Measurements from ENCODE around the gene MCAM.

Gene MCAM

DNA sequence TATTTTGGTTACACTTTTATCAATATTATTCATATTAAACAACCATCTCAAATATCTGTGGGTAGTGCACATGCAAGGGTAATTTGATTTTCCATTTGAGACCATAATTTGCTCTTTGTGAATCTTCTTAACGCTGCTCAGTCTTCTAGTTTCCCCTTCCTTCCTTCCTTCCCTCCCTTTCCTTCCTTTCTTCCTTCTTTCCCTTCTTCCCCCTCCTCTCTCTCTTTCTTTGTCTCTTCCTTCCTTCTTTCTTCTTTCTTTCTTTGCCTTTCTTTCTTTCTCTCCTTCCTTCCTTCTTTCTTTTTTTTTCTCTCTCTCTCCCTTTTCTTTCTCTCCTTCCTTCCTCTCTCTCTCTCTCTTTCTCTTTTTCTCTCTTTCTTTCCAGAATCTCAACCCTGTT lies 13.3 kb upstream of the MCAM start:
- no peak overlapping the region for H3K4me2 ChIP-seq (ENCODE audit: insufficient read depth, low read length)
- TF ChIP-seq, protein P1, sequence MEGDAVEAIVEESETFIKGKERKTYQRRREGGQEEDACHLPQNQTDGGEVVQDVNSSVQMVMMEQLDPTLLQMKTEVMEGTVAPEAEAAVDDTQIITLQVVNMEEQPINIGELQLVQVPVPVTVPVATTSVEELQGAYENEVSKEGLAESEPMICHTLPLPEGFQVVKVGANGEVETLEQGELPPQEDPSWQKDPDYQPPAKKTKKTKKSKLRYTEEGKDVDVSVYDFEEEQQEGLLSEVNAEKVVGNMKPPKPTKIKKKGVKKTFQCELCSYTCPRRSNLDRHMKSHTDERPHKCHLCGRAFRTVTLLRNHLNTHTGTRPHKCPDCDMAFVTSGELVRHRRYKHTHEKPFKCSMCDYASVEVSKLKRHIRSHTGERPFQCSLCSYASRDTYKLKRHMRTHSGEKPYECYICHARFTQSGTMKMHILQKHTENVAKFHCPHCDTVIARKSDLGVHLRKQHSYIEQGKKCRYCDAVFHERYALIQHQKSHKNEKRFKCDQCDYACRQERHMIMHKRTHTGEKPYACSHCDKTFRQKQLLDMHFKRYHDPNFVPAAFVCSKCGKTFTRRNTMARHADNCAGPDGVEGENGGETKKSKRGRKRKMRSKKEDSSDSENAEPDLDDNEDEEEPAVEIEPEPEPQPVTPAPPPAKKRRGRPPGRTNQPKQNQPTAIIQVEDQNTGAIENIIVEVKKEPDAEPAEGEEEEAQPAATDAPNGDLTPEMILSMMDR (IDR thresholded peaks at IDR 0.05; ENCODE audit: borderline replicate concordance, extremely low read depth, low read length, poor library complexity, severe bottlenecking) = no peak
- TF ChIP-seq EZH2 (IDR thresholded peaks at IDR 0.05; ENCODE audit: borderline replicate concordance, low read depth, low read length, severe bottlenecking) = no peak

DNA sequence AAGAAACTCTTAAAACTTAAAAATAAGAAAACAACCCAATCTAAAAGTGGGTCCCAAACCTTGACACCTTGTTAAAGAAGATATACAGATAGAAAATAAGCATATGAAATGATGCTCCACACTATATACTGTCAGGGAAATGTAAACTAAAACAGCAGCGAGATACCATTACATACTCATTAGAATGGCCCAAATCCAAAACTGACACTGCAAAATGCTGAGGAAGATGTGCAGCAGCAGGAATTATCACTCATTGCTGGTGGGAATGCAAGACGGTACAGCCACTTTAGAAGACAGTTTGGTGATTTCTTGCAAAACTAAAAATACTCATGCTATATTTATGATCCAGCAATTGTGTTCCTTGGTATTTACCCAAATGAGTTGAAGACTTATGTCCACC lies 12.4 kb upstream of the MCAM start:
- H3K4me3 ChIP-seq (ENCODE audit: low read depth in 1 of 2, low read length in 2 of 2) = no peak overlapping the region
- H3K9ac ChIP-seq (ENCODE audit: low read depth, low read length) = no peak overlapping the region
- DNase-seq = no peak
- TF ChIP-seq, protein P1 (IDR thresholded peaks at IDR 0.05; ENCODE audit: borderline replicate concordance, extremely low read depth, low read length, poor library complexity, severe bottlenecking) = no peak
- TF ChIP-seq EZH2 (IDR thresholded peaks at IDR 0.05; ENCODE audit: borderline replicate concordance, low read depth, low read length, severe bottlenecking) = no peak
- no peak for ATAC-seq (ENCODE audit: insufficient read depth, low read depth)
- no peaks in the 10 kb centered on the region for H3K79me2 ChIP-seq (ENCODE audit: insufficient read depth, low read length)
- no peaks in the 10 kb centered on the region for H3K36me3 ChIP-seq (ENCODE audit: insufficient read depth, low read length)
- H3K9me3 ChIP-seq (ENCODE audit: insufficient read depth, low read length, severe bottlenecking) = no peaks in the 10 kb centered on the region
- peaks cover 7% of the 10 kb centered on the region for H3K4me1 ChIP-seq (ENCODE audit: insufficient read depth, low read length)
- no peak overlapping the region for H3K27ac ChIP-seq (ENCODE audit: low read length)
- H3K4me2 ChIP-seq (ENCODE audit: insufficient read depth, low read length) = no peak overlapping the region
- no peaks in the 10 kb centered on the region for H4K20me1 ChIP-seq (ENCODE audit: insufficient read depth, low read length)
- H2AFZ ChIP-seq (ENCODE audit: low read depth, low read length) = no peak overlapping the region
- peaks cover 6% of the 10 kb centered on the region for H3K27me3 ChIP-seq (ENCODE audit: insufficient read depth, low read length, poor library complexity)

More for the DNA sequence above, 13.3 kb upstream of the MCAM start:
- Histone ChIP-seq H3K27ac (ENCODE audit: low read length) (no peak overlapping the region), H3K79me2 (ENCODE audit: insufficient read depth, low read length) (peaks cover 9% of the 10 kb centered on the region), H3K9me3 (ENCODE audit: insufficient read depth, low read length, severe bottlenecking) (no peaks in the 10 kb centered on the region), H3K36me3 (ENCODE audit: insufficient read depth, low read length) (peaks cover under 1% of the 10 kb centered on the region; the same call in 1 of the 2 replicates), H3K9ac (ENCODE audit: low read depth, low read length) (no peak overlapping the region), H2AFZ (ENCODE audit: low read depth, low read length) (no peak overlapping the region), H3K27me3 (ENCODE audit: insufficient read depth, low read length, poor library complexity) (peaks cover 6% of the 10 kb centered on the region), H3K4me1 (ENCODE audit: insufficient read depth, low read length) (peaks cover 12% of the 10 kb centered on the region), H3K4me3 (ENCODE audit: low read depth in 1 of 2, low read length in 2 of 2) (no peak overlapping the region), H4K20me1 (ENCODE audit: insufficient read depth, low read length) (peaks cover 3% of the 10 kb centered on the region; the same call in 1 of the 2 replicates)
- no peak for DNase-seq
- ATAC-seq (ENCODE audit: insufficient read depth, low read depth) = no peak

DNA sequence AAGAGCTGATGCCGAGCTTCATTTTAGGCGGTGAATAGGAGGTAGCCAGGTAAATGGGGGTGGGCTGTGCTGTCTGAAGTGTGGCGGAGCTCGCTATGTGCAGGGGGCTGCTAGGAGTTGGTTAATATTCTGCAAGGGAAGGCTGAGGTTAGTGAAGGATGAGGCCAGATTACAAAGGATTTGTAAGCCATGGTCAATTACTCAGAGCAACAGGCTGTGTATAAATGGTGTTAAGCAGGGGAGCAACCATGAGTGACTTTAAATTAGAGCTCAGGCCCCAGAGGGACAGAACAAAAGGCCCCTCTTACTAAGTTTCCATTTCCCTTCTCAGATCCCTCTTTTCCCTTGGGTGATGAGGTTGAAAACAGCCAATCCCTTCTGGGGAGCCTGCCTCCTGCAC lies 7.3 kb upstream of the MCAM start:
- TF ChIP-seq EZH2 (IDR thresholded peaks at IDR 0.05; ENCODE audit: borderline replicate concordance, low read depth, low read length, severe bottlenecking) = no peak
- TF ChIP-seq, protein P1 (IDR thresholded peaks at IDR 0.05; ENCODE audit: borderline replicate concordance, extremely low read depth, low read length, poor library complexity, severe bottlenecking) = no peak

More for the DNA sequence above, 7.3 kb upstream of the MCAM start:
- H3K4me3 ChIP-seq (ENCODE audit: low read depth in 1 of 2, low read length in 2 of 2) = no peak overlapping the region
- DNase-seq (no peak), ATAC-seq (ENCODE audit: insufficient read depth, low read depth) (no peak)
- peaks cover 8% of the 10 kb centered on the region for H3K27me3 ChIP-seq (ENCODE audit: insufficient read depth, low read length, poor library complexity)
- no peaks in the 10 kb centered on the region for H4K20me1 ChIP-seq (ENCODE audit: insufficient read depth, low read length)
- H3K36me3 ChIP-seq (ENCODE audit: insufficient read depth, low read length) = no peaks in the 10 kb centered on the region
- no peak overlapping the region for H3K4me2 ChIP-seq (ENCODE audit: insufficient read depth, low read length)
- no peaks in the 10 kb centered on the region for H3K79me2 ChIP-seq (ENCODE audit: insufficient read depth, low read length)
- no peaks in the 10 kb centered on the region for H3K9me3 ChIP-seq (ENCODE audit: insufficient read depth, low read length, severe bottlenecking)
- no peak overlapping the region for H2AFZ ChIP-seq (ENCODE audit: low read depth, low read length)
- peaks cover 12% of the 10 kb centered on the region for H3K4me1 ChIP-seq (ENCODE audit: insufficient read depth, low read length)
- no peak overlapping the region for H3K27ac ChIP-seq (ENCODE audit: low read length)
- no peak overlapping the region for H3K9ac ChIP-seq (ENCODE audit: low read depth, low read length)
